Brain pericyte (primary cell): ENCODE data around the gene PPP3R1.

Experiments used
- DNase-seq: peaks from one replicate; pipeline ENCODE4 v3.0.0-alpha.2; 2012; ENCODE audit warnings: low read depth, low spot score

Gene PPP3R1

GRCh38 chr2:68151037-68151436, 101.3 kb downstream of the PPP3R1 start:
- DNase-seq: no peak

- no peak for DNase-seq
These were observed 110.5 kb downstream of the PPP3R1 start for GRCh38 chr2:68141875-68142274.

GRCh38 chr2:68135448-68136320, 116.6 kb downstream of the PPP3R1 start:
- no peak for DNase-seq

GRCh38 chr2:68134554-68134953, 117.8 kb downstream of the PPP3R1 start:
- DNase-seq: no peak

- no peak for DNase-seq
These were observed 118.2 kb downstream of the PPP3R1 start for GRCh38 chr2:68134120-68134519.
